GM12891 (cell line): ENCODE measurements around the gene CDC20B.
"Not testable (repeated sequence)": the region's sequence is repeated elsewhere in the genome, so short reads cannot be mapped to it uniquely, and the experiment has no call there.

Experiments used
- DNase-seq: peaks from one replicate; pipeline ENCODE4 v3.0.0; 2011; ENCODE audit warnings: low spot score; ENCODE audit not compliant: insufficient read length
- FAIRE-seq: peaks from 2 replicates; lab custom pipeline; 2011; peaks lifted over from hg19 to GRCh38; lab: Jason Lieb, UNC
- PAX5 ChIP-seq: IDR thresholded peaks from 2 replicates; pipeline ENCODE4 v1.6.1; 2011; ENCODE audit warnings: low read length, moderate library complexity, mild to moderate bottlenecking; ENCODE audit not compliant: insufficient read depth, severe bottlenecking
- POLR2A ChIP-seq: IDR thresholded peaks from 2 replicates; pipeline ENCODE4 v1.6.1; 2011; ENCODE audit warnings: low read depth, low read length, control low read depth
- POLR2AphosphoS5 ChIP-seq: IDR thresholded peaks from 2 replicates; pipeline ENCODE4 v1.6.1; 2011; ENCODE audit warnings: low read depth, low read length, control low read depth
- POU2F2 ChIP-seq: IDR thresholded peaks from 2 replicates; pipeline ENCODE4 v1.6.1; 2011; ENCODE audit warnings: low read depth, mild to moderate bottlenecking, control low read depth, low read length, moderate library complexity
- SPI1 ChIP-seq: IDR thresholded peaks from 2 replicates; pipeline ENCODE4 v1.6.1; 2011; ENCODE audit warnings: low read depth, low read length, control low read depth
- TAF1 ChIP-seq: IDR thresholded peaks from 2 replicates; pipeline ENCODE4 v1.6.1; 2011; ENCODE audit warnings: low read depth, low read length, control low read depth

Gene CDC20B

DNA sequence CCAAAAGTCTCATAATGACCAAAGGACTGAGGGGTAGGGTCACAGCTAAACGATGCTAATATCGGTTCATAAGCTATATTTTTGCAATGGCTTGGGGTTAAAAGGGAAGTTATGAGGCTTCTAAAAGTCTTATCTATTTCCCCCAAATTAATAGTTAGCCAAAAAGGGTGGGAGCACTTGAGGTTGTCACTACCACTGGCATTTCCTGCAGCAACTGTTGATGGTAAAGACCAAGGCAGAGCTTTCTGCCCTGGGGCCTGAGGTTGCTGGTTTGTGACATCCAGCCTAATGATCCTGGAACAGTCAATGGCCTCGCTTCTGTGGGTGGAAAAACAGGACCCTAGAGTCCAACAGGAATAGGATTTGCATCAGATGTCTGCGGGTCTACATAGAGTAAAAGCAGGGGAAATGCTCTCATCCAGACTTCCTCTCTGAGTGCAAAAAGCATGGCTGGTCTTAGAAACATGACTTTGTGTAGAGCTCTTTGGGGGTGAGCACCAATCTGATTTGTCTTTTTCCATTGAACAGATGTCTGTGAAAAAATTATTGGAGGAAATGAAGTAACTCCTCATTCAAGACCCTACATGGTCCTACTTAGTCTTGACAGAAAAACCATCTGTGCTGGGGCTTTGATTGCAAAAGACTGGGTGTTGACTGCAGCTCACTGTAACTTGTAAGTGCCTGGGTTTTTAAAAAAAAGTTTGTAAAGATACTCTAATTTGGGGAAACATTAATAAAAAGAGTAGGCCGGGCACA lies 67.9 kb downstream of the CDC20B start:
- no peak for FAIRE-seq
- DNase-seq, result no peak
- TF ChIP-seq SPI1, result no peak
- TF ChIP-seq PAX5, result no peak
- TF ChIP-seq TAF1, result no peak
- no peak for TF ChIP-seq POLR2AphosphoS5
- TF ChIP-seq POLR2A, result no peak
- TF ChIP-seq POU2F2, result no peak

DNA sequence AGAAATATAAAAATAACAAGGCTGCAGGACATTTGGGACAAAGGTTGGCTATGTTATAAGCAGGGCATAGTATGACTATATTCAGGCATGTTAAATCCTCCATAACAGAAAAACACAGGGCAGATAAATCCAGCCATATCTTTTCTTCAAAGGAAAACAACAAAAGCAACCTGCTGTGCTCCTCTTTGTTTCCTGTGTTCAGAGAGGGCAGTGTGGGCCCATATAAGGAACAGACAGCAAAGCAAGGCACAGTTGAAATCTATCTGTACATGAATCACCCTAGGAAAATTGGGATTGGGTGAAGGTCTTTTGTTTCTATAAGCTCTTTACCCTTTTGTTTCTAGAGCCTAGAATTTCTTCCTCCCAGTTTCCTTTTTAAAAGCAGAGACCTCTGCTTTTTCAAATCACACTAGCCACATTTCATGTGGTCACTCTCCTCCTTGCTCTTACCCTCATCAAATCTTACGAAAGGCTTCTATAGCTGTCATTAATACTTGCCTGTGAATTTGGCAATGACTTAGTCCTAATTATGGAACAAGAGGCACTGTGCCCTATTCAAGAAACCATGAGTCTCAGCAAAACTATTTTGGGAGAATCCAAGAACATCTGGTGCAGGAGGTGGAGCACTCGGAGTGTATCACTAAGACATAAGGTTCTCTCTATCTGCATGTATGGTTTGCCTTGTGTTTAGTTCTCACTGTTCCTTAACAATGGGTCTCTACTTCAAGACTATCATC lies 68.8 kb downstream of the CDC20B start:
- TF ChIP-seq POLR2A, result no peak
- no peak for TF ChIP-seq PAX5
- no peak for TF ChIP-seq SPI1
- TF ChIP-seq POU2F2, result no peak
- TF ChIP-seq TAF1, result no peak
- no peak for TF ChIP-seq POLR2AphosphoS5

DNA sequence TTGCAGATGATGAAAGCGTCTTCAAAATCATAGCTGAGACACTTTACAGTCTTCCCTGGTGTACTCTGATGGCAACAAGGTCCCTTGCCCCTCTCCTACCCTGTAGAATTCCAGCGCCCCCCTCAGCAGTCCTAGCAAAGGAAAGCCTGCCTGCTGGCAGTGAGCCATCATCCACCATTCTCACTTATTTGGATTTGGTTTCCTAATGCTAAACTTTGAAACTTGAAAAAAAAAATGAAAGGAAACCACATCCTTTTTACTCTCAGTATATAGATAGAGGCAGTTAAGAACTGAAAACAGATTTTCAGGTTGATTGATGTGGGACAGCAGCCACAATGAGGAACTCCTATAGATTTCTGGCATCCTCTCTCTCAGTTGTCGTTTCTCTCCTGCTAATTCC lies 70.6 kb downstream of the CDC20B start, which contains the start of gene GZMA:
TSS of gene GZMA (plus strand) at position 299 of the 400 bp plus-strand sequence. CDS start at position 336, 37 bp downstream.
- TF ChIP-seq TAF1 (no peak), POLR2A (no peak), POU2F2 (no peak), SPI1 (0 out of 2 replicates have a peak, but pooled peaks have one; percentile 24)
- FAIRE-seq, result no peak
- DNase-seq, result no peak

More for the DNA sequence above, 68.8 kb downstream of the CDC20B start:
- DNase-seq (no peak), FAIRE-seq (no peak)

DNA sequence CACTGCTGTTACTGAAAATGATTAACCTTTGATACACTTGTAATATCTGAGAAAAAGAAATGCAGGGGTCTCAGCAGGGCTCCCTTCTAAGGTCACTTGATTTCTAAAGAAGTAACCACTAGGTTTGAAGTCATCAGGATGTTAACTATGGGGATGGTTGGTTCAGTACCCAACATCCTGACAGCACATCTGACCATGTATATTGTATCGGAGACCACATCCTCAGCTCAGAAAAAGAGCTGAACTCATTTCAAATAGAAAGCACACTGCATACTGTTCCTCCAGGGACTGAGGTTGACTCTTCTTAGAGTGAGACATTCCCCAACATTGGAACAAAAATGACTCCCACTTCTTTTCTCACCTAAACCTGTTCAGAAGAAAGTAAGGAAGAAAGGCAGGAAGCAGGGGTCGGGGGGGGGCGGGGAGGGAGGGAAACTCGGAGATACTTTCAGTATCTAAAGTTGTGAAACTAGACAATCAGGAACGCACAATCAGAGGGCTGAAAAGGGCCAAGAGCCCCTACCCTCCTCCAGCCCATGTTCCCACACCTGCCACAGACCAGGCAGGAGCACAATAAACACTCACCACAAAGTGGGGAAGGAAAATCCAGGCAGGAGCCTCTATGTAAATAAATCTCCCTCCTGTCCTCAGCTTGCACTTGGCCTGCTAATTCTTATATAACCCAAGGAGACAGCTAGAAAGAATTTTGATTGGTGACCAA lies 71.3 kb downstream of the CDC20B start:
- FAIRE-seq (no peak), DNase-seq (no peak)
- TF ChIP-seq POLR2A (no peak), PAX5 (no peak), TAF1 (no peak), POU2F2 (no peak), POLR2AphosphoS5 (no peak), SPI1 (no peak)

DNA sequence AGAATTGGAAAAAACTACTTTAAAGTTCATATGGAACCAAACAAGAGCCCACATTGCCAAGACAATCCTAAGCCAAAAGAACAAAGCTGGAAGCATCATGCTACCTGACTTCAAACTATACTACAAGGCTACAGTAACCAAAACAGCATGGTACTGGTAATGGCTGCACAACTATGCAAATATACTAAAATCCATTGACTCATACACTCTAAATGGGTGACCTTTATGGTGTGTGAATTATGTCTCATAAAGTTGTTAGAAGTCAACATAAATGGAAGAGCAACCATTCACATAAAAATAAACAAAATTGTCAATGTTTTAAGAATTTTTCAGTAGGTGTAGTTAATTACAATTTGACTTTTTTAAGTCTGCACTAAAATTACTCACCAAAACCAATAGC lies 71.8 kb downstream of the CDC20B start:
- not testable (repeated sequence) for FAIRE-seq, DNase-seq

DNA sequence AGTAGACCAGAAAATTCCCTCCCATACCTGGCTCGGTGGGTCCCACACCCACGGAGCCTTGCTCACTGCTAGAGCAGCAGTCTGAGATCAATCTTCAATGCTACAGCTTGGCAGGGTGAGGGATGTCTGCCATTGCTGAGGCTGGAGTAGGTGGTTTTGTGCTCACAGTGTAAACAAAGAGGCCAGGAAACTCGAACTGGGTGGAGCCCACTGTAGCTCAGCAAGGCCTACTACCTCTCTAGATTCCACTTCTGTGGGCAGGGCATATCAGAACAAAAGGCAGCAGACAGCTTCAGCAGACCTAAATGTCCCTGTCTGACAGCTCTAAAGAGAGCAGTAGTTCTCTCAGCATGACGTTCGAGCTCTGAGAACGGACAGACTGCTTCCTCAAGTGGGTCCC lies 76.1 kb downstream of the CDC20B start:
- no peak for DNase-seq
- no peak for TF ChIP-seq POLR2A
- no peak for TF ChIP-seq POU2F2
- no peak for TF ChIP-seq SPI1
- no peak for TF ChIP-seq TAF1
- TF ChIP-seq POLR2AphosphoS5, result no peak
- no peak for TF ChIP-seq PAX5
- no peak for FAIRE-seq

DNA sequence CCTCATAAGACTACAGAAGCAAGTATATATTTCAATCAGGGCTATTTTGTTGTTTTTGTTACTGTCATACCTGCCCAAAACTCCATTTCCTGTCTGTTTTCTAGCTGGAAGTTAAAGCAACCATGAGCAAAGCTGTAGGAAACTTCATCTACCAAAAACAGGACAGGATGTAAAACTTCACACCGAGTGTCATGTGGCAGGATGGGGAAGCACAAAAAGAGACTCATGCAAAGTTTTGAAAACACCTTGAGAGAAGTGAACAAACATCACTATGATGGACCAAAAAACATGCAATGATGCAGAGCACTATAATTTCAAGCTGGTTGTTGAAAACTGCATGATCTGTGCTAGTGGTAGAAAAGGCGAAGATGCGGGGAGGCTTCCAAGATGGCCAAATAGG lies 76.8 kb downstream of the CDC20B start:
- TF ChIP-seq POU2F2, result no peak
- TF ChIP-seq POLR2A, result no peak
- TF ChIP-seq TAF1, result no peak
- TF ChIP-seq PAX5, result no peak
- no peak for TF ChIP-seq POLR2AphosphoS5
- TF ChIP-seq SPI1, result no peak
- DNase-seq (no peak), FAIRE-seq (no peak)

DNA sequence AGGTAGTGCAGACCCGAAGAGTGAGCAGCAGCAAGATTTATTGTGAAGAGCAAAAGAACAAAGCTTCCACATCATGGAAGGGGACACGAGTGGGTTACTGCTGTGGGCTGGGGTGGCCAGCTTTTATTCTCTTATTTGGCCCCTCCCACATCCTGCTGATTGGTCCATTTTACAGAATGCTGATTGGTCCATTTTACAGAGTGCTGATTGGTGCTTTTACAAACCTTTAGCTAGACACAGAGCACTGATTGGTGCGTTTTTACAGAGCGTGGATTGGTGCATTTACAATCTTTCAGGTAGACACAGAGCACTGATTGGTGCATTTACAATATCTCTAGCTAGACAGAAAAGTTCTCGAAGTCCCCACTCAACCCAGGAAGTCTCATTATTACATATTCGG lies 82.0 kb downstream of the CDC20B start:
- not testable (repeated sequence) for FAIRE-seq, DNase-seq

DNA sequence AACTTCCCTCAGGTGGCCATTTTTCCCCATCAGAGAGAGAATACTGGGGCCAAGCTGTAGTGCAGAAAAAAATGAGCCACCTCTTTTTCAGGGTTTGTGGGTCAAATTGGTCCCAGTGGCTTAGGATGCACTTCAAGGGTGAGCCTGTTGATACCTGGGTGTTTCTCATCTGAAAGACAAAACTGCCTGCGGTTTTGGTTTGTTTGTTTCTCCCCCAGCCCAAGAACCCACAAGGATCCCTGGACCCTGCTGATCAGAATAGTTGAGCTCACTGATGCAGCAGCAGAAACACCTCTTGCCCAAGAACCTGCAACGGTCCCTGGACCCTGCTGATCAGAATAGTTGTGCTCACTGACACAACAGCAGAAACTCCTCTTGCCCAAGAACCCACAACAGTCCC lies 83.7 kb downstream of the CDC20B start:
- not testable (repeated sequence) for DNase-seq, FAIRE-seq

DNA sequence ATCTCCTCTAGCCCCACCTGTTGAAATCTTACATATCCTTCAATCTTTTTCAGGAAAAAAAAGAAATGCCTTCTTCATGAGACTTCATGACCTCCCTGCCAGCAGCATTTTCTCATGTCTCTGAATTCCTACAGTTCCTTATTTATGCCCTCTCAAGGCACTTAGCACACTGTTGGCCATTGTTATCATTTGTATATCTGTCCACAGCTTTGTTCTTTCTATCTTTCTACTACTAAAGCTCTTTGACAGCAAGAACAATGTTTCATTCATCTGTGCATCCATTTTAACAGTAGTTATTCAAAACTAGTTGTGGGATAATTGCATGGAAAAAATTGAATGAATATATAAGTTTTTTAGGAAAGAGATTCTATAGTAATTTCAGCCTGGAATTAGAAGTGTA lies 91.4 kb downstream of the CDC20B start:
- TF ChIP-seq POU2F2, result no peak
- FAIRE-seq, result no peak
- DNase-seq, result no peak

DNA sequence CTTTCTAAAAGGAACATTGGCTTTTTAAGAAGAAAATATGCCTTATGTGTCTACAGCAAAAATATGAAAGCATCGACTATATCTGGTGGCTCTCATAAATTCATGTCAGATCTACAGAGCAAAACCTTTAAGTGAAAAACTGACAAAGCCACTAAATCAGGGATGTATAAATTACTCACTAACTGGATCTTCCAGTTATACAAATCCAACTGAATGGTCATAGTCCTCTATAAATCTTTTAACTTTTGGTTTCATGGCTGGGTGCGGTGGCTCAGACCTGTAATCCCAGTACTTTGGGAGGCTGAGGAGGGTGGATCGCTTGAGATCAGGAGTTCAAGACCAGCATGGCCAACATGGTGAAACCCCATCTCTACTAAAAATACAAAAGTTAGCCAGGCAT lies 99.8 kb downstream of the CDC20B start:
- FAIRE-seq, result no peak
- DNase-seq, result no peak
- TF ChIP-seq POLR2AphosphoS5 (no peak), SPI1 (no peak), TAF1 (no peak), POLR2A (no peak), POU2F2 (no peak), PAX5 (no peak)
